RPMI8226 (cell line): ENCODE data around the gene ACOXL.
A peak's percentile ranks its signal among the peaks of the same experiment; 100 is the strongest.
"Not testable (repeated sequence)": the region's sequence is repeated elsewhere in the genome, so short reads cannot be mapped to it uniquely, and the experiment has no call there.

Experiments
- DNase-seq: peaks from one replicate; pipeline ENCODE4 v3.0.0-alpha.2; 2015

ACOXL gene

GRCh38 chr2:111048856-111049768 is 316.7 kb downstream of the ACOXL start:
- DNase-seq = no peak

- no peak for DNase-seq
Measured at GRCh38 chr2:111049792-111050640, 317.6 kb downstream of the ACOXL start.

GRCh38 chr2:111050701-111051376 is 318.5 kb downstream of the ACOXL start:
- DNase-seq = no peak

- DNase-seq = no peak
Measured at GRCh38 chr2:111052621-111053020, 320.2 kb downstream of the ACOXL start.

- DNase-seq = no peak
Measured at GRCh38 chr2:111053266-111053665, 320.9 kb downstream of the ACOXL start.

GRCh38 chr2:111053825-111054515 is 321.6 kb downstream of the ACOXL start:
- no peak for DNase-seq

GRCh38 chr2:111054791-111055691 is 322.7 kb downstream of the ACOXL start:
- no peak for DNase-seq

- no peak for DNase-seq
Measured at GRCh38 chr2:111055735-111056134, 323.4 kb downstream of the ACOXL start.

GRCh38 chr2:111057045-111057444 is 324.7 kb downstream of the ACOXL start:
- DNase-seq = no peak

- no peak for DNase-seq
Measured at GRCh38 chr2:111057721-111058120, 325.3 kb downstream of the ACOXL start.

GRCh38 chr2:111058264-111058663 is 325.9 kb downstream of the ACOXL start:
- DNase-seq = no peak

- DNase-seq = no peak
Measured at GRCh38 chr2:111061191-111061590, 328.8 kb downstream of the ACOXL start.

- peak; percentile 52 for DNase-seq
Measured at GRCh38 chr2:111062417-111062816, 330.0 kb downstream of the ACOXL start.

- DNase-seq = no peak
Measured at GRCh38 chr2:111066062-111066593, 333.8 kb downstream of the ACOXL start.

- DNase-seq = no peak
Measured at GRCh38 chr2:111068435-111069058, 336.2 kb downstream of the ACOXL start.

- DNase-seq = no peak
Measured at GRCh38 chr2:111069722-111070121, 337.3 kb downstream of the ACOXL start.

- DNase-seq = no peak
Measured at GRCh38 chr2:111071600-111072171, 339.3 kb downstream of the ACOXL start.

GRCh38 chr2:111072220-111072871 is 340.0 kb downstream of the ACOXL start:
- no peak for DNase-seq

GRCh38 chr2:111082659-111083058 is 350.3 kb downstream of the ACOXL start:
- DNase-seq = not testable (repeated sequence)

- no peak for DNase-seq
Measured at GRCh38 chr2:111091811-111092211, 359.4 kb downstream of the ACOXL start.
